GM19463 (cell line): ENCODE results near the gene IL17RD.

Experiments used
- ATAC-seq: cut with Tn5 transposase; IDR thresholded peaks from one replicate; pipeline ENCODE4 v1.9.1; 2021; ENCODE audit warnings: mild to moderate bottlenecking, moderate library complexity; ENCODE audit not compliant: unreplicated experiment

Gene IL17RD

GRCh38 chr3:57164657-57165573 is at the start of gene IL17RD:
IL17RD (minus strand) TSS chr3:57165353; CDS start chr3:57165286, 67 bp downstream.
- peak; percentile 55 for ATAC-seq

- no peak for ATAC-seq
These were observed 41.3 kb upstream of the IL17RD start for GRCh38 chr3:57206423-57206822.

GRCh38 chr3:57199895-57200297 is 34.7 kb upstream of the IL17RD start, which contains the start of gene HESX1:
HESX1 (minus strand) TSS chr3:57199978; CDS start chr3:57199918, 60 bp downstream.
- no peak for ATAC-seq

GRCh38 chr3:57194641-57195040 is 29.5 kb upstream of the IL17RD start:
- ATAC-seq = no peak

GRCh38 chr3:57192028-57192427 is 26.9 kb upstream of the IL17RD start:
- ATAC-seq = no peak

- no peak for ATAC-seq
These were observed 19.4 kb upstream of the IL17RD start for GRCh38 chr3:57184526-57184925.

- no peak for ATAC-seq
These were observed 14.6 kb upstream of the IL17RD start for GRCh38 chr3:57179580-57180410.

GRCh38 chr3:57176045-57176444 is 10.9 kb upstream of the IL17RD start:
- ATAC-seq = no peak

- ATAC-seq = no peak
These were observed 8.5 kb upstream of the IL17RD start for GRCh38 chr3:57173687-57174086.

- no peak for ATAC-seq
These were observed 5.8 kb upstream of the IL17RD start for GRCh38 chr3:57170946-57171345.

GRCh38 chr3:57169872-57170623 is 4.9 kb upstream of the IL17RD start:
- peak; percentile 58 for ATAC-seq

GRCh38 chr3:57169108-57169507 is 4.0 kb upstream of the IL17RD start:
- ATAC-seq = no peak

GRCh38 chr3:57168151-57168550 is 3.0 kb upstream of the IL17RD start:
- no peak for ATAC-seq

GRCh38 chr3:57166660-57167059 is 1.5 kb upstream of the IL17RD start:
- ATAC-seq = no peak

GRCh38 chr3:57165641-57166040 is 488 bp upstream of the IL17RD start:
- no peak for ATAC-seq

GRCh38 chr3:57164217-57164656 is 916 bp downstream of the IL17RD start:
- no peak for ATAC-seq

- no peak for ATAC-seq
These were observed 1.4 kb downstream of the IL17RD start for GRCh38 chr3:57163751-57164150.

GRCh38 chr3:57161915-57162314 is 3.2 kb downstream of the IL17RD start:
- no peak for ATAC-seq

- ATAC-seq = no peak
These were observed 4.2 kb downstream of the IL17RD start for GRCh38 chr3:57160765-57161538.
